Loucy (cell line): ENCODE data around the gene CRACR2A.

Source experiments
- H2AFZ ChIP-seq: fragments of 200-600 bp; sonication (generic); 2 replicates; pipeline ENCODE4 v1.6.0; 2016; ENCODE audit warnings: antibody characterized with exemption, mild to moderate bottlenecking, low read length, moderate library complexity
- H3F3A ChIP-seq: fragments of 200-600 bp; 2 replicates; pipeline ENCODE4 v1.6.0; 2016; ENCODE audit warnings: antibody characterized with exemption, low read depth, mild to moderate bottlenecking
- H3K27me3 ChIP-seq: fragments of 200-600 bp; sonication (generic); 2 replicates; pipeline ENCODE4 v1.6.1; 2014; ENCODE audit warnings: low read length, mild to moderate bottlenecking; ENCODE audit not compliant: insufficient read depth, poor library complexity, severe bottlenecking
- H3K36me3 ChIP-seq: fragments of 200-600 bp; sonication (generic); 2 replicates; pipeline ENCODE4 v1.6.1; 2016; ENCODE audit warnings: low read length; ENCODE audit not compliant: insufficient read depth
- H3K4me1 ChIP-seq: fragments of 200-600 bp; sonication (generic); 2 replicates; pipeline ENCODE4 v1.5.1; 2014; ENCODE audit warnings: low read length, mild to moderate bottlenecking; ENCODE audit not compliant: insufficient read depth, poor library complexity, severe bottlenecking
- H3K4me2 ChIP-seq: fragments of 200-600 bp; sonication (generic); 2 replicates; pipeline ENCODE4 v1.6.0; 2014; ENCODE audit warnings: antibody characterized with exemption, low read length, low read depth, mild to moderate bottlenecking; ENCODE audit not compliant: poor library complexity, severe bottlenecking
- H3K4me3 ChIP-seq: fragments of 200-600 bp; sonication (generic); 2 replicates; pipeline ENCODE4 v1.5.1; 2014; ENCODE audit warnings: low read length, mild to moderate bottlenecking, mixed read lengths; ENCODE audit not compliant: poor library complexity, severe bottlenecking
- H3K79me2 ChIP-seq: fragments of 200-600 bp; sonication (generic); 2 replicates; pipeline ENCODE4 v1.6.1; 2014; ENCODE audit warnings: low read length; ENCODE audit not compliant: insufficient read depth
- H3K9ac ChIP-seq: fragments of 200-600 bp; sonication (generic); 2 replicates; pipeline ENCODE4 v1.6.0; 2014; ENCODE audit warnings: mild to moderate bottlenecking, low read depth, low read length, moderate library complexity; ENCODE audit not compliant: poor library complexity, severe bottlenecking
- H3K9me2 ChIP-seq: fragments of 200-600 bp; sonication (generic); replicated peaks from 2 replicates; pipeline ENCODE4 v1.6.1; 2016; ENCODE audit warnings: low read depth, low read length, mixed read lengths
- H3K9me3 ChIP-seq: fragments of 200-600 bp; sonication (generic); 2 replicates; pipeline ENCODE4 v1.6.1; 2014; ENCODE audit warnings: mild to moderate bottlenecking, antibody characterized with exemption, low read length, low read depth; ENCODE audit not compliant: insufficient read depth
- H4K20me1 ChIP-seq: fragments of 200-600 bp; sonication (generic); 2 replicates; pipeline ENCODE4 v1.6.0; 2014; ENCODE audit warnings: antibody characterized with exemption, low read length, mild to moderate bottlenecking; ENCODE audit not compliant: insufficient read depth, poor library complexity, severe bottlenecking
- CTCF ChIP-seq: fragments of 200-600 bp; sonication (generic); conservative IDR thresholded peaks from 2 replicates; pipeline ENCODE4 v1.5.1; 2014; ENCODE audit warnings: mild to moderate bottlenecking, antibody characterized with exemption, low read length
- EZH2phosphoT487 ChIP-seq: fragments of 200-600 bp; IDR thresholded peaks from 2 replicates; pipeline ENCODE4 v1.6.1; 2018; ENCODE audit warnings: antibody characterized with exemption, mild to moderate bottlenecking, moderate library complexity, borderline replicate concordance

The CRACR2A gene

DNA sequence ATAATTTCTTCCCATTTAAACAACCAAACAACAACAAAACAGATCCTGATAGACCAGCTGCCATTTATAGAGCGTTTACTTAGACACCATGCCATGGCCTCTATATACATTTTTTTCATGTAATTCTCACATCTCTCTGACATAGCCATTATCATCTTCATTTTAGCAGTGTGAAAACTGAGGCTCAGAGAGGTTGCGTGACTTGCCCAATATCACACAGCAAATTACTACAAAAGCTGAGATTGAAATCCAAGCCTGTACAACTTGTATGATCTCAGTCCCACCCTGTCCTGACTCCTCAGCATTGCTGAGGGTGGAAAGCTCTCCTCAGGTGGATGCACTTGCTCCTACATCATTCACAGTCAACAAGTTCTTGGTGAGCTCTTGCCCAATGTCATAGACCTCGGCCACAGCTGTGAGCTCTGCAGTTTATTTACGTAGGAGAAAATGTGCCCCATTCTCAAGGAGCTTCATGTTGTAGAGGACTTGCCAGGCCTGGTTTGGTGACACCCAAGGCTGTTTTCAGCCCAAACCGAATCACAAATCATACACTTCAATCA, 55.5 kb downstream of the CRACR2A start:
- Histone ChIP-seq H3K27me3 (no peaks in the 10 kb centered on the region), H3K9ac (no peak overlapping the region)

DNA sequence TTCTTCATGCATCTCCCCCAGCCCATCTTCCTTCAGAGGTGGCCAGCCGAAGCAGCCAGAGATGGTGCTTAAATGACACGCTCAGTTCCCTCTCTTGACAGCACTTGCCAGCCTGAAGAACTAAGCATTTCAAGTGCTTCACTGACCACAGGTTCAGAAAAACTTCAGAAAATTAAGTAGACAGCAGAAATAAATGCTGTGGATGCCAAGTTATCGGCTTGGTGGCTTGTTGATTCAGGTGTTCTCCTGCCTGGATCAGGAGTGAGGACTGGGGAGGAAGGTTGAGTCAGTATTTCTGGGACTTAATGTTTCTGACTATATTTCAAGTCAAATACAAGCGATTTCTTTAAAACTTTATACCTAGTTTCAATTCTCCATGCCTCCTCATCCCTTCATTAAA, 58.2 kb downstream of the CRACR2A start:
- Histone ChIP-seq H3K4me1 (no peaks in the 10 kb centered on the region), H2AFZ (no peak overlapping the region), H3K27me3 (no peaks in the 10 kb centered on the region), H3K9me3 (no peaks in the 10 kb centered on the region; the same call in 1 of the 2 replicates), H3K9me2 (no peaks in the 10 kb centered on the region), H3K36me3 (peaks cover 48% of the 10 kb centered on the region; the same call in 1 of the 2 replicates), H3F3A (no peaks in the 10 kb centered on the region), H3K4me3 (no peak overlapping the region), H3K79me2 (no peaks in the 10 kb centered on the region), H3K4me2 (no peak overlapping the region), H4K20me1 (no peaks in the 10 kb centered on the region), H3K9ac (no peak overlapping the region)
- no peak for TF ChIP-seq CTCF
- no peak for TF ChIP-seq EZH2phosphoT487

More for the DNA sequence above, 55.5 kb downstream of the CRACR2A start:
- no peak for TF ChIP-seq EZH2phosphoT487
- TF ChIP-seq CTCF, result no peak
- Histone ChIP-seq H3K36me3 (peaks cover 48% of the 10 kb centered on the region; the same call in 1 of the 2 replicates), H3K9me2 (no peaks in the 10 kb centered on the region), H3F3A (no peaks in the 10 kb centered on the region), H4K20me1 (no peaks in the 10 kb centered on the region), H2AFZ (no peak overlapping the region), H3K9me3 (no peaks in the 10 kb centered on the region), H3K4me2 (no peak overlapping the region), H3K79me2 (no peaks in the 10 kb centered on the region), H3K4me3 (no peak overlapping the region), H3K4me1 (no peaks in the 10 kb centered on the region)

DNA sequence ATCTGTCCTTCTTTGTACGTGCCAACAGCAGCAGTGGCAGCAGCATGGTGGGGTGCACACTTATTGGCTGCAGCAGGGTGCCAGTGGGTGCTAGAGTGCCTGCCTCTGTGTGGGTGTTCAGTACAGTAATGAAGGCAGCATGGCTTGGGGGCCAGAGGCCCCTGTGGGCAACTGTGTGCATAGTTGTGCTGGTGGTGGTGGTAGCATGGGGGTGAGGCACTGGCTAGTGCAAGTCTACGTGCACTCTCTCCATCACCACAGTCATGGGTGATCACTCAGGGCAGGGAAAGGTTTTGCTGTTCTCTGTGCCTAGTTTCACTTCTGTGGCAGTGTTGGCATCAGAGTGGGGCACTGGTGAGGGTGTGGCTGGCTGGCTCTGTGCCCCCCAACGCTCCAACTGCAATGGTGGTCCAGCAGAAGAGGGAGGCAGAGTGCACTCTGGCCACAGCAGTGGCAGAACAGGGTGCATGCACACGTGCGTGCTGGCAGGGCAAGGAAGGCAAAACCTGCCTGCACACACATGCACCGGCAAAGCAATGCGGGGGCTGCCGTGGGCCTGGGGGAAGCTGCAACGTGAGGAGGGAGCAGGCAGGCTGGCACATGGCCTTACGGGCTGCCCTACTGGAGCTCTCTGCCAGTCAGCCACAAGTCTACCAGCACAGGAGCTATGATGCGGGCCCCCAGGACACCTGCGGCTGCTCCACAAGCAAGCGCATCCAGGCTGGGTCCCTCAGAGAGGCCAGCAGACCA, 60.1 kb downstream of the CRACR2A start:
- no peaks in the 10 kb centered on the region for H3F3A ChIP-seq
- H2AFZ ChIP-seq, result no peak overlapping the region
- H3K9me3 ChIP-seq, result no peaks in the 10 kb centered on the region; the same call in 1 of the 2 replicates
- no peaks in the 10 kb centered on the region for H3K27me3 ChIP-seq
- no peak overlapping the region for H3K9ac ChIP-seq
- no peak overlapping the region for H3K4me3 ChIP-seq
- no peaks in the 10 kb centered on the region for H4K20me1 ChIP-seq
- H3K9me2 ChIP-seq, result no peaks in the 10 kb centered on the region
- TF ChIP-seq EZH2phosphoT487, result no peak
- no peak for TF ChIP-seq CTCF
- no peak overlapping the region for H3K4me2 ChIP-seq
- no peaks in the 10 kb centered on the region for H3K4me1 ChIP-seq
- H3K36me3 ChIP-seq, result peaks cover 44% of the 10 kb centered on the region; the same call in 1 of the 2 replicates
- no peaks in the 10 kb centered on the region for H3K79me2 ChIP-seq
